HL-60 (cell line): ENCODE data around the gene ACTRT2.

Experiments
- CTCF ChIP-seq: IDR thresholded peaks from one replicate; pipeline ENCODE4 v1.5.1; 2011; ENCODE audit warnings: low read length, control low read depth, inconsistent platforms; ENCODE audit not compliant: insufficient read depth
- POLR2AphosphoS5 ChIP-seq: IDR thresholded peaks from 2 replicates; pipeline ENCODE4 v1.6.1; 2012; ENCODE audit warnings: low read depth

- no peak for TF ChIP-seq CTCF
- TF ChIP-seq POLR2AphosphoS5: no peak
Observed at GRCh38 chr1:2985694-2986548, 35.3 kb upstream of the ACTRT2 start.
